Stimulated activated CD8-positive, alpha-beta memory T cell treated with anti-CD3 and anti-CD28 coated beads, Interleukin-15, amount 100 ng/mL, for 24 hours (primary cell): ENCODE data around the gene RDX.
"Not testable (repeated sequence)": the region's sequence is repeated elsewhere in the genome, so short reads cannot be mapped to it uniquely, and the experiment has no call there.

Experiments used
- DNase-seq: peaks from one replicate; pipeline ENCODE4 v3.0.0-alpha.2; 2020; ENCODE audit warnings: low read depth

The RDX gene

DNA sequence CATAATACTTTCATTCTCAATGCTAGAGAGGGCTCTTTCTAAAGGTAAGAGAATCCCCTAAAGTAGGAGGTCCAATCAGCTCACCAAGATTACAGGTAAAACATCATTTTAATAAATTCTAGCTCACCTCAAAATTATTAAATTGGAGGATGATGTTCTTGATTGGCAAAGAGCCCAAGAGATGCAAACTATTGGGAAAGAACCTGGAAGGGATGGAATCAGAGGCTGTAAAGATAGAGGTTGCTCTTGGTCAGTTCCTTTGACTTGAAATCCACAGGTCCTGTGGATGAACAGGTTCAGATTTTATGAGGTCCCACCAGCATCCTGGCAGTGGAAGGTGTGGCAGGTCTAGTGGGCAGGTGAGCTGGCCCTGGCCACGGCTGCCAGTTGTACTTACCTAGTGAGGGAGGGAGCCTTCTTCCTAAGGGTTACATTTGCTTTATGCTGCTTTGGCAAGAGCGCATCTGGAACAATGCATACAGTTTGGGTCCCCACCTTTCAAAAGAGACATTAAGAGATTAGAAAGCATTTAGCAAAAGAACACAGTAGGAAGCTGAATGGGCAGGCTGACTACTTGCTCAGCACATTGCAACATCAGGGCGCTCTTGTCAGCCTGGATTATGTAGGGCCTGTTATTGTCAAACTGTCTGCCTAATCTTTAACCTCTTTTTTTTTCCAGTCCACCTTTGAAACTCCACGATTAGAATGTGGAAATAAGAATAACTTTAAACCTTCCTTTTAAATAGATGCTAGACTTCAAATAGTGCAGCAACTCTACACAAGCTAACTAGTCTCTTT, 97.0 kb downstream of the RDX start:
- no peak for DNase-seq

DNA sequence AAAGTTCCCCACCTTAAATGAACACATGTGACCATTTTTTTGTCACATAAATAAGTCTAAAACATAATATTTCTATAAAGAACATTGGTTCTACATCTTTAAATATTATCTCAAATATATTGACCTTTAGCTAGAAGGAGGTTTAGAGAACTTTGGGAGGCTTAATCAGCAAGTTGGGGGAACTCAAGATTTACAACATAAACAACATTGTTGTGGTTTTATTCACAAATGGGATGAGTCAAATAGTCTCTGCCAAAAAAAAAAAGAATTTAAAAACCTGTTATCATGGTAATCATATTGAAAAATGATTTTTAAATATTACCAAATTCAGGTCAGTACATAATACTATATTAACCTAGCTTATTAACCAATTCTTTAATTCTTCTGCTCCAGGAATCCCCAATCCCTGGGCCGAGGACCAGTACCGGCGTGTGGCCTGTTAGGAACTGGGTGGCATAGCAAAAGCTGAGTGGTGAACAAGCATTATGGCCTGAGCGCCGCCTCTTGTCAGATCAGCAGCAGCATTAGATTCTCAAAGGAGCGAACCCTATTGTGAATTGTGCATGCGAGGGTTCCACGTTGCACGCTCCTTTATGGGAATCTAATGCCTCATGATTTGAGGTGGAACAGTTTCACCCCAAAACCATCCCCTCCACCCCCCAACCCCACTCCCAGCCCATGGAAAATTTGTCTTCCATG, 98.2 kb downstream of the RDX start:
- DNase-seq: no peak

DNA sequence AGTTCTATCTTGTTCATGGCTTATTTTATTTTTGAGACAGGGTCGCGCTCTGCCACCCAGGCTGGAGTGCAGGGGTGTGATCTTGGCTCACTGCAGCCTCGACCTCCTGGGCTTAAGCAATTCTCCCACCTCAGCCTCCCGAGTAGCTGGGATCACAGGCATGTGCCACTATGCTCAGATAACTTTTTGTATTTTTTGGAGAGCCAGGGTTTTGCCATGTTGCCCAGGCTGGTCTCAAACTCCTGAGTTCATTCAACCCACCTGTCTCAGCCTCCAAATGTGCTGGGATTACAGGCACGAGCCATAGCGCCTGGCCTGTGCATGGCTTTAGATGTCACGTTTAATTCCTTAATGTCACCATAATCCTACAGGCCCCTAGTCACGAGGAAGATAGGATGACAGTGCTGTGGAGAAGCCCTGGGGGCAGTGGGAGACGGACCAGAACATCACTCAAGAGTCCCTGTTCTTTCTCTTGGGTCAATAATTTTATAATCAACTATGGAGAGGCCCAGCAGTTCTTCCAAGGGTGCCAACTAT, 99.5 kb downstream of the RDX start:
- DNase-seq: no peak

DNA sequence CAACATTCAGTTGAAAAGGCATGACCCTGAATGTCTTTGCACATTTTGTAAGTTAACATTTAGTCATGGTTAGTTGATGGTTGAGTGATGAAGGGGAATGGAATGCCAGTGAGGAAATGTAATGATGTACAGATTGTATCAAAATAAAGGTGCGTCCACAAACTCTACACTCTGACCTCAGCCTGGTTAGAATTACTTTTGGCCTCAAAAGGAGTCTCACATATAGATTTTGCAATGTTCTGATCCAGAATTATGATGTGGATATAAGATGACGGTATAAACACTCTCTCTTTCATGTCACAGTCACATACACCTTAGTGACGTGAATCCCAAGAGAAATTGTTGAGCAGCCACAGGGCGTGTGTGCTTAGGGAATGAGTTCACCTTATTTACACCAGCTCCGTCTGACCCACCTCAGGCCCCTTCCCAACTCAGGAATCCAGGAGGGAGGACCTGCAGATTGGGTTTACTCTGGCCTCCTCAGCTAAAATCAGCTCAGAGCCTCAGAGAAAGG, 100.1 kb downstream of the RDX start:
- no peak for DNase-seq

DNA sequence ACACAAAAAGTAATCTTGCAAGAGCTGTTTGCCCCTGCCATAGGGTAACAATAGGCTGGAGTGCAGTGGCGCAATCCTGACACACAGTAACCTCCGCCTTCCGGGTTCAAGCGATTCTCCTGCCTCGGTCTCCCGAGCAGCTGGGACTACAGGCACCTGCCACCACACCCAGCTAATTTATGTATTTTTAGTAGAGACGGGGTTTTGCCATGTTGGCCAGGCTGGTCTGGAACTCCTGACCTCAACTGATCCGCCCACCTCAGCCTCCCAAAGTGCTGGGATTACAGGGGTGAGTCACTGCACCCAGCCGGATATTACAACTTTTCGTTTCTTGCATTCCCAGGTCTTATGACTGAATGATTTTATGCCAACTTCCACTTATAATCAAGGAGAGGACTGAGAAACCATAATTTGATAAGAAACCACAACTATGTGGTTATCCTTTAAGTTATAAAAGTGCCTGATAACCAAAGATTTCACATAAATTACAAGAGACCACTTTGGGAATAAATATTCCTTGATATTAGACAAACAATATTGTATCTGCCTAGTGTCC, 102.1 kb downstream of the RDX start:
- not testable (repeated sequence) for DNase-seq

DNA sequence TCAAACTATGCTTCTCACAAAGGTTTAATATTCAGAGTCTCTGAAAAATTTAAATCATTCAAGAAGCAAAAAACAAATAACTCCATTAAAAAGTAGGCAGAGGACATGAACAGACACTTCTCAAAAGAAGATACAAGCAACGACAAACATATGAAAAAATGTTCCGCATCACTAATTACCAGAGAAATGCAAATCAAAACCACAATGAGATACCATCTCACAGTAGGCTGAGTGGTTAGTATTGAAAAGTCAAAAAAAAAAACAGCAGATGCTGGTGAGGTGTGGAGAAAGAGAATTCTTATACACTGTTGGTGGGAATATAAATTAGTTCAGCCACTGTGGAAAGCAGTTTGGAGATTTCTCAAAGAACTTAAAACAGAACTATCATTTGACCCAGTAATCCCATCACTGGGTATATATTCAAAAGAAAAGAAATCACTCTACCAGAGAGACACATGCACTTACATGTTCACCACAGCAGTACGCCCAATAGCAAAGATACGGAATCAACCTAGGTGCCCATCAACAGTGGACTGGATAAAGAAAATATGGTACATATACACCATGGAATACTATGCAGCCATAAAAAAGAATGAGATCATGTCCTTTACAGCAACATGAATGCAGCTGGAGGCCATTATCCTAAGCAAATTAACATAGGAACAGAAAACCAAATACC, 103.7 kb downstream of the RDX start:
- DNase-seq: not testable (repeated sequence)

DNA sequence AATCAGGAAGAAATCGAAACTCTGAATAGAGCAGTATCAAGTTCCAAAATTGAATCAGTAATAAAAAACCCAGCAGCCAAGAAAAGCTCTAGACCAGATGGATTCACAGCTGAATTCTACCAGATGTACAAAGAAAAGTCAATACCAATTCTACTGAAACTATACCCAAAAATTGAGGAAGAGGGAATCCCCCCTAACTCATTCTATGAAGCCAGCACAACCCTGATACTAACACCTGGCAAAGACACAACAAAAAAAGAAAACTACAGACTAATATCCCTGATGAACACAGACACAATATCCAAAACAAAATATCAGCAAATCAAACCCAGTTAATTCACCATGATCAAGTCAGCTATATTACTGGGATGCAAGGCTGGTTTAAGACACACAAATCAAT, 105.5 kb downstream of the RDX start:
- DNase-seq: no peak

DNA sequence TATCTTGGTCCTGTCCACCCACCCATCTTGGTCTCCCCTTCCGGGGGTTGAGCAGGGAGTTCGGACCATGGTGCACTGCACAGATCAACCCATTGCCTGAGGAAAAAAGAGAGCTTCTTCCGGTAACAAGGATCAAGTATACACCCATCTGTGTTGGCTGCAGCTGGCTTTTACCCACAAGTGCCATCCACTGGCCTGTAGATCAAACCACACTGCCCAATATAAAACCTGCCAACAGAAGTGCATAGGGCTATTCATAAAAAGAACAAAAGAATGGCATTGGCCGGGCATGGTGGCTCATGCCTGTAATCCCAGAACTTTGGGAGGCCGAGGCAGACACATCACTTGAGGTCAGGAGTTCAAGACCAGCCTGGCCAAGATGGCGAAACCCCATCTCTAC, 108.7 kb downstream of the RDX start:
- no peak for DNase-seq

DNA sequence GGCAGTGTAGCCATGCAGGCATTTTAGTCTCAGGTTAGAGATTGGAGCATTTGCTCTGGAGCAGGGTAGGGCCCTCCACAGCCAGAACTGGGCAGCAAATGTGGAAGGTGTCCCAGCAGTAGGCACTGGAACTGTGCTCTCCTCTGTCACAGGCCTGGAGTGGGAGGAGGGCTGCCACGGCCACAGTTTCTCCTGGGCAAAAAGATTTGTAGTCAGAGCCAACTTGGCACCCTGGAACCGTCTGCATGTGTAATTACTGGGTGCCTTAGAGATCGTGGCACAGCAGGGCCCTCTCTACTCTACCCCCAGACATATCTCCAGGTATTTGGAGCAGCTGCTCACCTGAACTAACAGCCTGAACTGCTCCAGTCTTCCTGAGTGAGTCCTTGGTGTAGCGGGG, 109.5 kb downstream of the RDX start:
- no peak for DNase-seq

DNA sequence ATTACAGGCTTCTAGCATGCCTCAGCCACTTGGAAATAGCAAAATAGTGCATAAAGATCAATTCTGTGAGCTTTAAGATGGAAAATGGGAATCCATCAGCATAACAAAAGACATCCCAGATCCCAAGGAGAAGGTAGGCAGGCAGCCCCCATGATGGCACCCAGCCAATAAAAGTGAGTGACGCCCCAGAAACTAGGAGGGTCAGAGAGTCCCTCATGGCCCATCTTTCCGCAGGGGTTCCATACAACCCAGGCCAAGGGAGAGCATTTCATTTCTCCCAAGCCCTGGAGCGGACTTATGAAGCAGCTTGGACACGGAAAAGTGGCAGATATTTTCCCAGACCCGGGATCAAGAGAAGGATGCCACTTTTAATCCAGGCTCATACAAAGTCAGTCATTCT, 110.0 kb downstream of the RDX start:
- DNase-seq: no peak

DNA sequence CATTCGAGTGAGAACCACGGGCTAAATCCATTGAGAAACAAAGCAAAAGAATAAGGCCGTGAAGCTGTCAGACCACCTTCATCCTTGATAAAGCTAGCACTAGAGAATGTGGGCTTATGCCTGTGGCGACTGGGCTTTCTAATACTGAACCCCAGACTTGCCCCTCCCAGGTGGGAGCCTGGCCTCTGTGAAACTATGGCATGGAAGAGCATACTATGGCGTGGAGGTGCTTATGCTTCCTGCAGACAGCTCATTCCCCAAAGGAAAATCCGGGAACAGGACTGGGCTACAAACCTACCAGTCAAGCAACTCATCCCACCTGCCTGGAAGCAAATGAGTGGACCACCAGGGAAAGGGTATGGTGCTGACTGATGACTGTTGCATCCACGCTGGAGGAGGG, 110.8 kb downstream of the RDX start:
- DNase-seq: no peak

DNA sequence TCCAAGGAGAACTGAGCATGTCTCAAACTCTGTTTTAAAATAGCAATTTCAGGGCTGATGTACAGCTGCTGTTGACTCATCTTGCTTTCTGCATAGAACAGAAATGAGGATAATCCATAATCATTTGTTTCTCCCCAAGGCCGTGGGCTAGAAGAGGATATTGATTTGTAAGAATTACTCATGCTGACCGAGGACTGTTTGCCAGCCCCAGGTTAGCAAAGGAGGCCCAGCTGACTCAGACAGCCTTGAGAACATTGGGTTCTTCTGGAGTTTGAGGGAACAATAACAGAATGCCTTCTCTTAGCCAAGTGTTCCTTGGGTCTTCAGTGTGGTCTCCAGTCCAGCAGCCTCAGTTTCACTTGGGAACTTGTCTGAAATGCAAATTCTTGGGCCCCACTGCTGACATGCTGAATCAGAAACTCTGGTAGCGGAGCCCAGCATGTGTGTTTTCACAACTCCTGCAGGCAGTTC, 111.3 kb downstream of the RDX start:
- no peak for DNase-seq

DNA sequence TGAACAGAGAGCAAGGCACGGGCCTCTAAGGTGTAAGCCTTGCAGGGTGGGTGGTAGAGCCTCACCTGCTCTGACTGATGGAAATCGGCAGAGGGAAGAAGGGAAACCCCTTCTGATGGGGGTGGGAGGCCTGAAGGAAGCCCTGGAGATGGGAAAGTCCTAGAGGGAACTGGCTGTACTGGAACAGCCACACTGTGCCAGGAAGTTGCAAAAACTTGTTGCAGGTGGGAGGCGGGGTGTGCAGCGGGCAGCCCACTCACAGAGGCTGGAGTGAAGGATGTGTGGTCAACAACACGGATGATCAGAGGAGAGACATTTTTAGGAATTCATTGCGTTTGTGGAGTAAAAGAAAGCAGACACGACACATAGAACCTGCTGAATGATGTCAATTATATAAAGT, 112.0 kb downstream of the RDX start:
- no peak for DNase-seq

DNA sequence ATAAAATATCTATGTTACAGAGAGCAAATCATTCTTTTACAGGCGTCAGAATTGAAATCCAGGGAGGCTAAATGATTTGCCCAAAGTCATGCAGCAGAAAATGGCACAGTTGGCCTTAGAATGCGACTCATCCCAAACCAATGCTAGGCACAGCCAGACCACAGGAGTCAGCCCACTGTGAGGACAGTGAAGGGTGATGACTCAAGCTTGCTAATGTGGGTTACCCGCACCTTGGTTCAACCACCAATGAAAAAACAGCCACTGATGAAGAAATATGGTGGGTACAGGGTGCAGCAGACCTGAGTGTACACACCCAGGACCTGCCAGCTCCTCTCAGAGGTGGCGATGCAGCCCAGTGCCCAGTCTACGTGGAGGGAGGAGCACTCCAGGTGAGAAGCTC, 113.5 kb downstream of the RDX start:
- no peak for DNase-seq

DNA sequence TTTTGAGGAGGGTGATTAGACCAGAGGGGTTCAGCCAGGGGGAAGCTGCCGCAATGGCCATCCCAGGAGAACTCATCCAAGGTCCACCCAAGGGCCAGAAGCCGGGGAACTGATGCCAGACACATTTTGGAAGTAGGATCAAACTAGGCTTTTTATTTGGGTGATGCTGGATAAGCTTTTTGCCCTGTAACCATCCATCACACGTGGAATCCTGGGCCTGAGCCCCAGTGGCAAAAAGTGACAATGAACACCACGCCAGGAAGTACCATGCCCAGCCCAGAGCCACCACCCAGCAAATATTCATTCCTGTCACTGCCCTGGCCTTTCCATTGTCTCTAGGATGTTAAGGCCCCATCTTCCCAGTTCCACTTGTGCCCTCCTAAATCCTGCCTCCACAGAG, 117.3 kb downstream of the RDX start:
- DNase-seq: no peak

DNA sequence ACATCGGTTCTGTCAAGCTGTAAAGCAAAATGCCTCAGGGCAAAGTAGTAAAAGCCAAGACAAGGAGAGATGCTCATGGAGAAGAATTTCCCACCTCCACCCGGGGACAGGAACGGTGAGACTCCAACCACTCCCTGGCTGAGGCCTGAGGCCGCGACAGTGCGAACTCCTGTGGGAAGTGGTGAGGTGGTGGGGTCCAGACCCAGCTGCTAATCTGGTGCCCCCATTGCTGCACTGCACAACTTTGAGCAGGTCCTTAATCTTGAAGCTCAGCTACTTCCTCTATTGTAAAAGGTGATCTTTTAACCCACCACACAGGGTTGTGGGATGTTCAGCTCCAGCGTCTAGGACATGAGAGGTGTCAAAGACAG, 119.3 kb downstream of the RDX start:
- no peak for DNase-seq

DNA sequence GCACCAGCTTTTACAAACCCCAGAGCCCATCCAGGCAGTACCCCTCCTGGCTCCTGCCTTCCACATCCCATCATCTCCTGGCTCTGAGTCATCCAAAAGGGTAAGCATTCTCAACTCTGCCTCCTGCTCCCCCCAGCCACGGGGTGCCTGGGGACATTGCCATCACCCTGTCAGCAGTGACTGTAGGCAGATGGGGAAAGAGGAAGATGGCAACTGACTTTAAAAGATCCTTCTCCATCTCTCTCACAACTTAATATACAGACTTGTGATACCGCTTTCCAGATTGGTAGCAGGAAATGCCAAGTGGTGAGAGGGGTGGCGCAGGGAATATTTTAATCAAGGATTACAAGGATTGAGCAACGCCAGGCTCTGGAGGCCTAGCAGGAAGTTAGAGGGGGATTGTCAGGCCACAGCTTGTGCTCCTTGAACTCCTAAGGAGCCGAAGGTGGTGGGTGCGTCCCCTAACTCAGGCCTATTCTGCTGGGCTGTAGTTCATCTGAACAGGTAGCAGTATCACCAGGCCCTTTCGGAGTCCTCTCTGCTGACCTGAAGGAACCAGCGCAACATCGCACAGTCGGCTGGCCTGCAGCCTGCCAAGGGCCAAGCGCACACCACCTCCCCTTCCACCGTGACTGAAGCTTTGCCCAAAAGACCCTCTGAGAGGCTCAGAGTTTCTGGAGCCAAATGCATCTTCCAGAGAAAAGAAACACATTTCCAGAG, 119.9 kb downstream of the RDX start:
- no peak for DNase-seq

DNA sequence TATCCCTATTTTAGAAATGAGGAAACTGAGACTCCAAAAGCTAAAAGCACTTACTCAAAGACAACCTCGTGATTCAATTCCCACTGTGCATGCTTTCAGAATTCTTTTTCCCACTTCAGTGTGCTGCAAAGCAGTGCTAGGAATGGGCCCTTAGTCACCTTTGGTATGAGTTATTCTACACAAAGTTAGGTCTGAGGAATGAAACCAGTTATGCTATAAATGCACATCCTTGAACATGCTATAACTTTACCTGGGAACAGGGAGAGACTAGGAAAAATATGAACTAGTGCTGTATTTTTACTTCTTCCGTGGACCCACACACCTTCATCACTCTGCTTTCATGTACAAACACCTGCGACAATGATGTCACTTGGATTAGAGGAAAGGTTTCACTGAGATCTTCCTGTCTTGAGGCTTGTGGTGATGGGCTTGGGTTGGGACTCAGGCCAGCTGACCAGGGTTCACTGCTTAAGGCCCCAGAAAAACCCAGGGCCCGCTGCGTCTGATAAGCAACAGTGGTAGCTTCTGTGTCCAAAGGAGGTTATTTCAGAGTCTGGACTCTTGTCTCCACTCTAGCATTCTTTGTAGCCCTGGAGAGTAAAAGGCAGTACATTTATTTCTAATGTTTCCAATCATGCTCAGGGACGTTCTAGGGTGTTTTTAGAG, 121.6 kb downstream of the RDX start:
- no peak for DNase-seq

DNA sequence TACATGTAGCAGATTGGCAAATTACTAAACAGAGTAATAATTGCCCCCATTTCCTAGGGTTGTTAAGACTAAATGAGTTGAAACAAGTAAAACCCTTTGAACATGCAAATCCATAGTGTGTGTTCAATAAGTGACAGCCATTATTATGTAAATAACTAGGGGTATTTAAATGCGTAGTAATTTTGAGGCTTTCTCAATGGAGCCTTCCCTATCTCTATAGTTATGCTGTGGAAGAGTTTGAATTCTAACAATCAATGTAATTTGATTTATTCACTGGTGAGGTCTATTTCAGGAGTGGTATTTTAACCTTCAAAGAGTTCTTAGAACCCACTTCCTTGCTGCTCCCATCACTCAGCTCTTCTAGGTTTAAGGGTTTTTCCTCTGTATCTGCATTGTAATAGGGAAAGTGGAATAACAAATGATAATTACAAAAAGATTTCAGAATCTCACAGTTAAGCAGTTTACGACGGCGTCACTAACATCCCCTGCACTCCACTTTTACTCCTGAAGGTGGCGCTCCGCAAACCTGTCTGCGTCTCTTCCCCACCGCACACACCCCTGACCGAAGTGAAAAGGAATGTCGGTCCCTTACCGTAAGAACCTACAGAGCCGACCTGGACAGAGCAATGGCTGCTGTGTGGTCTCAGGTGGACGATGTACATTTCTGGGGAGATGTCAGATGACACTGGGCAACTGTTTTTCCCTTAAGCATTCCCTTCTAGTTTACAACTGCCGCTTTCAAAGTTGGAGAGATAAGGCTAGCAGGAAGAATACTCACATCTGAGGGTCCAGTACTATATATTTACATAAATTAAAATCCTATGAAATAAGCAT, 122.4 kb downstream of the RDX start:
- peak; percentile 18 for DNase-seq

DNA sequence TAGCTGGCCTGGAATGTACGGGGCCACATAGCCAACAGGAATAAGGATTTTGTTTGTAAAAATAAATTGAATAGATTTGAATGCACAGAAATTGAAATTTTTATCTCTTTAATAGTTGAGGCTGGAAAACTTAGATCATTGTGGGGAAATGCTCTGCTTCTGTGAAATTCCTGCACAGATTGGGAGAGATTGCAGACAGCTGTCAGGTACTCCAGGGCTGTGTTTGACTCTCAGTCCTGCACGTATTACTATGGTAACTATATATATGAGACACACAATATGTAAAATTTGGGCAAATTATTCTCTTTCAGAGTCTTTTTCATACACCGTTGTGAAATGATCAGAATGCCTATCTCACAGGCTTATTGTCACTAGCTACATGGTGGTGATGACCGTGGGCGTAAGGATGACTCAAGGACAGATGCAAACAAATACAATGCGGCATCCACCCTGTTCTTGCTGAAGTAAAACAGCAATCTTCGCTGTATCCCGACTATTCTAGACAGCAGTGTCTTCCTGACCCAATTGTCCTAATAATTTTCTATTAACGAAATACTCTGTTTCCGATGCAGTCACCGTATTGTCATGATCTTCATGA, 123.8 kb downstream of the RDX start:
- no peak for DNase-seq
